Ishikawa (cell line): ENCODE results near the gene OR10X1.

ENCODE experiments used
- CEBPB ChIP-seq: IDR thresholded peaks from 2 replicates; pipeline ENCODE4 v1.6.1; 2012
- CREB1 ChIP-seq: IDR thresholded peaks from 2 replicates; pipeline ENCODE4 v1.6.1; 2012; ENCODE audit warnings: low read depth
- EGR1 ChIP-seq: IDR thresholded peaks from 2 replicates; pipeline ENCODE4 v1.6.1; 2012
- EP300 ChIP-seq: IDR thresholded peaks from 2 replicates; pipeline ENCODE4 v1.6.1; 2012; ENCODE audit warnings: borderline replicate concordance
- FOXM1 ChIP-seq: IDR thresholded peaks from 2 replicates; pipeline ENCODE4 v1.6.1; 2012; ENCODE audit warnings: low read depth, borderline replicate concordance
- NFIC ChIP-seq: IDR thresholded peaks from 2 replicates; pipeline ENCODE4 v1.6.1; 2012
- RAD21 ChIP-seq: IDR thresholded peaks from 2 replicates; pipeline ENCODE4 v1.6.1; 2012; ENCODE audit warnings: low read depth
- TAF1 ChIP-seq: IDR thresholded peaks from 2 replicates; pipeline ENCODE4 v1.6.1; 2012; ENCODE audit warnings: low read depth, mild to moderate bottlenecking
- TCF12 ChIP-seq: IDR thresholded peaks from 2 replicates; pipeline ENCODE4 v1.6.1; 2012; ENCODE audit warnings: low read depth
- TEAD4 ChIP-seq: IDR thresholded peaks from 2 replicates; pipeline ENCODE4 v1.6.1; 2012
- YY1 ChIP-seq: IDR thresholded peaks from 2 replicates; pipeline ENCODE4 v1.6.1; 2012; ENCODE audit warnings: low read depth
- ZBTB7A ChIP-seq: IDR thresholded peaks from 2 replicates; pipeline ENCODE4 v1.6.1; 2012; ENCODE audit warnings: low read depth
- TF ChIP-seq, protein P1 (sequence below): IDR thresholded peaks from 2 replicates; pipeline ENCODE4 v1.6.1; 2012
- TF ChIP-seq, protein P2 (sequence below): IDR thresholded peaks from 2 replicates; pipeline ENCODE4 v1.6.1; 2012
- TF ChIP-seq, protein P3 (sequence below): IDR thresholded peaks from 2 replicates; pipeline ENCODE4 v1.6.1; 2012; ENCODE audit warnings: low read depth, mild to moderate bottlenecking

OR10X1 gene

GRCh38 chr1:158579733-158580132 is at the start of gene OR10X1:
Gene OR10X1 (minus strand): TSS chr1:158579899. CDS start chr1:158579899, 0 bp downstream.
- TF ChIP-seq ZBTB7A, result no peak
- no peak for TF ChIP-seq NFIC
- TF ChIP-seq, protein P1, sequence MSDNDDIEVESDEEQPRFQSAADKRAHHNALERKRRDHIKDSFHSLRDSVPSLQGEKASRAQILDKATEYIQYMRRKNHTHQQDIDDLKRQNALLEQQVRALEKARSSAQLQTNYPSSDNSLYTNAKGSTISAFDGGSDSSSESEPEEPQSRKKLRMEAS, result no peak
- TF ChIP-seq RAD21, result no peak
- no peak for TF ChIP-seq EGR1
- TF ChIP-seq, protein P2, sequence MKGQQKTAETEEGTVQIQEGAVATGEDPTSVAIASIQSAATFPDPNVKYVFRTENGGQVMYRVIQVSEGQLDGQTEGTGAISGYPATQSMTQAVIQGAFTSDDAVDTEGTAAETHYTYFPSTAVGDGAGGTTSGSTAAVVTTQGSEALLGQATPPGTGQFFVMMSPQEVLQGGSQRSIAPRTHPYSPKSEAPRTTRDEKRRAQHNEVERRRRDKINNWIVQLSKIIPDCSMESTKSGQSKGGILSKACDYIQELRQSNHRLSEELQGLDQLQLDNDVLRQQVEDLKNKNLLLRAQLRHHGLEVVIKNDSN, result no peak
- TF ChIP-seq FOXM1, result no peak
- TF ChIP-seq, protein P3, sequence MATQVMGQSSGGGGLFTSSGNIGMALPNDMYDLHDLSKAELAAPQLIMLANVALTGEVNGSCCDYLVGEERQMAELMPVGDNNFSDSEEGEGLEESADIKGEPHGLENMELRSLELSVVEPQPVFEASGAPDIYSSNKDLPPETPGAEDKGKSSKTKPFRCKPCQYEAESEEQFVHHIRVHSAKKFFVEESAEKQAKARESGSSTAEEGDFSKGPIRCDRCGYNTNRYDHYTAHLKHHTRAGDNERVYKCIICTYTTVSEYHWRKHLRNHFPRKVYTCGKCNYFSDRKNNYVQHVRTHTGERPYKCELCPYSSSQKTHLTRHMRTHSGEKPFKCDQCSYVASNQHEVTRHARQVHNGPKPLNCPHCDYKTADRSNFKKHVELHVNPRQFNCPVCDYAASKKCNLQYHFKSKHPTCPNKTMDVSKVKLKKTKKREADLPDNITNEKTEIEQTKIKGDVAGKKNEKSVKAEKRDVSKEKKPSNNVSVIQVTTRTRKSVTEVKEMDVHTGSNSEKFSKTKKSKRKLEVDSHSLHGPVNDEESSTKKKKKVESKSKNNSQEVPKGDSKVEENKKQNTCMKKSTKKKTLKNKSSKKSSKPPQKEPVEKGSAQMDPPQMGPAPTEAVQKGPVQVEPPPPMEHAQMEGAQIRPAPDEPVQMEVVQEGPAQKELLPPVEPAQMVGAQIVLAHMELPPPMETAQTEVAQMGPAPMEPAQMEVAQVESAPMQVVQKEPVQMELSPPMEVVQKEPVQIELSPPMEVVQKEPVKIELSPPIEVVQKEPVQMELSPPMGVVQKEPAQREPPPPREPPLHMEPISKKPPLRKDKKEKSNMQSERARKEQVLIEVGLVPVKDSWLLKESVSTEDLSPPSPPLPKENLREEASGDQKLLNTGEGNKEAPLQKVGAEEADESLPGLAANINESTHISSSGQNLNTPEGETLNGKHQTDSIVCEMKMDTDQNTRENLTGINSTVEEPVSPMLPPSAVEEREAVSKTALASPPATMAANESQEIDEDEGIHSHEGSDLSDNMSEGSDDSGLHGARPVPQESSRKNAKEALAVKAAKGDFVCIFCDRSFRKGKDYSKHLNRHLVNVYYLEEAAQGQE, result no peak
- no peak for TF ChIP-seq CREB1
- TF ChIP-seq YY1, result no peak
- TF ChIP-seq EP300, result no peak

- TF ChIP-seq TAF1 (no peak), CREB1 (no peak), EP300 (no peak), RAD21 (no peak), TCF12 (no peak), FOXM1 (no peak), EGR1 (no peak), ZBTB7A (no peak), CEBPB (no peak), NFIC (no peak), TEAD4 (no peak), YY1 (no peak)
- TF ChIP-seq, protein P1, result no peak
- TF ChIP-seq, protein P3, result no peak
- TF ChIP-seq, protein P2, result no peak
Observed at GRCh38 chr1:158613764-158614163, 34.1 kb upstream of the OR10X1 start.

- TF ChIP-seq CREB1, result no peak
- TF ChIP-seq, protein P3, result no peak
- no peak for TF ChIP-seq ZBTB7A
- TF ChIP-seq TAF1, result no peak
- no peak for TF ChIP-seq TCF12
- TF ChIP-seq, protein P1, result no peak
- TF ChIP-seq, protein P2, result no peak
- TF ChIP-seq RAD21, result no peak
- TF ChIP-seq FOXM1, result no peak
- no peak for TF ChIP-seq CEBPB
- TF ChIP-seq YY1, result no peak
- TF ChIP-seq NFIC, result no peak
- TF ChIP-seq EGR1, result no peak
Observed at GRCh38 chr1:158611916-158612315, 32.2 kb upstream of the OR10X1 start.

DNA sequence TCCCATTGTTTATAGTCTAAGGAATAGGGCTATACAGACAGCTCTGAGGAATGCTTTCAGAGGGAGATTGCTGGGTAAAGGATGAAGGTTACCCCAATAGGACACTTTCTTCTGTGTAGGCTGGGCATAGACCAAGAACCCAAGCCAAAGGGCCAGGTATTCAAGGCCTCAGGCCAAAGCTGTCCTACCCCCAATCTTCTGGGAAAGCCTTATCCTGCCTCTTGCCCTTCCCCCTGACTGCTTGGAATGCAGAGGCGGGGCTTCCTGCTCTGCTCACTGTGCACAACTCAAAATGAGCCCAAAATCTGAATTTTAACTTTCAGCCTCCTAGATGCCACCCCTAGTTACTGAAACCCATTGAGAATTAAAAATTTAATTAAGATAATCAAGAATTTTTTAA is 27.6 kb upstream of the OR10X1 start:
- TF ChIP-seq EP300 (no peak), ZBTB7A (no peak), NFIC (no peak), TCF12 (no peak), EGR1 (no peak), FOXM1 (no peak)
- TF ChIP-seq, protein P3, result no peak
- TF ChIP-seq, protein P2, result no peak
